Smooth muscle cell (in vitro differentiated cells): ENCODE data around the gene MBD3. TPM values are rescaled to one million over a fixed set of nuclear protein-coding genes. Genes with fewer than 3 reads are reported as not detected.

Experiments
- DNase-seq: peaks from one replicate; lab custom pipeline; 2025; ENCODE audit not compliant: unreplicated experiment; lab: John Stamatoyannopoulos, UW
- H2AFZ ChIP-seq: fragments of 200-600 bp; sonication (generic); 2 replicates; pipeline ENCODE4 v1.6.0; 2016; ENCODE audit warnings: antibody characterized with exemption, low read depth, mild to moderate bottlenecking
- H3F3A ChIP-seq: fragments of 200-600 bp; sonication (generic); 2 replicates; pipeline ENCODE4 v1.6.0; 2017; ENCODE audit warnings: antibody characterized with exemption, low read depth
- H3K27ac ChIP-seq: fragments of 200-600 bp; sonication (generic); 2 replicates; pipeline ENCODE4 v1.5.1; 2016; ENCODE audit warnings: low read depth, mild to moderate bottlenecking
- H3K27me3 ChIP-seq: fragments of 200-600 bp; sonication (generic); 2 replicates; pipeline ENCODE4 v1.6.1; 2016; ENCODE audit warnings: low read depth, mild to moderate bottlenecking
- H3K36me3 ChIP-seq: fragments of 200-600 bp; sonication (generic); 2 replicates; pipeline ENCODE4 v1.5.1; 2016; ENCODE audit warnings: low read depth
- H3K4me1 ChIP-seq: fragments of 200-600 bp; sonication (generic); 2 replicates; pipeline ENCODE4 v1.5.1; 2016; ENCODE audit warnings: low read depth
- H3K4me2 ChIP-seq: fragments of 200-600 bp; sonication (generic); 2 replicates; pipeline ENCODE4 v1.6.0; 2016; ENCODE audit warnings: mild to moderate bottlenecking
- H3K4me3 ChIP-seq: fragments of 200-600 bp; sonication (generic); 2 replicates; pipeline ENCODE4 v1.5.1; 2016; ENCODE audit warnings: mild to moderate bottlenecking
- H3K79me2 ChIP-seq: fragments of 200-600 bp; sonication (generic); 2 replicates; pipeline ENCODE4 v1.6.0; 2016; ENCODE audit warnings: low read depth, mild to moderate bottlenecking
- H3K9ac ChIP-seq: fragments of 200-600 bp; sonication (generic); 2 replicates; pipeline ENCODE4 v1.6.0; 2016; ENCODE audit warnings: low read depth
- H3K9me3 ChIP-seq: fragments of 200-600 bp; sonication (generic); replicated peaks from 2 replicates; pipeline ENCODE4 v1.5.1; 2016; ENCODE audit warnings: low read depth
- H4K20me1 ChIP-seq: fragments of 200-600 bp; sonication (generic); 2 replicates; pipeline ENCODE4 v1.6.0; 2016; ENCODE audit warnings: low read depth
- CTCF ChIP-seq: fragments of 200-600 bp; sonication (generic); IDR thresholded peaks from 2 replicates; pipeline ENCODE4 v1.5.1; 2017; ENCODE audit warnings: borderline replicate concordance, mild to moderate bottlenecking, antibody characterized with exemption; ENCODE audit not compliant: insufficient read depth, poor library complexity, severe bottlenecking
- WGBS: methylation state at CpG from one replicate; pipeline ENCODE4 v1.1.7; 2016; ENCODE audit warnings: low lambda C conversion rate; 5-methylcytosine and 5-hydroxymethylcytosine counted together
- polyA plus RNA-seq: library from polyadenylated mRNA; unstranded; fragments of >200 nt; fragmentation: Nextera tagmentation; extraction: Ambion mirVana; gene quantifications from 2 replicates; pipeline ENCODE4 v1.2.1, GENCODE V29; 2016
- total RNA-seq: library from RNA; depleted of rRNA; stranded (reverse); fragments of >200 nt; gene quantifications from 2 replicates; pipeline ENCODE4 v1.2.3, GENCODE V29; 2014

The MBD3 gene
- total and polyA plus RNA-seq, 2 experiments from 2014 or later = 40.3 to 47.3 TPM

DNA sequence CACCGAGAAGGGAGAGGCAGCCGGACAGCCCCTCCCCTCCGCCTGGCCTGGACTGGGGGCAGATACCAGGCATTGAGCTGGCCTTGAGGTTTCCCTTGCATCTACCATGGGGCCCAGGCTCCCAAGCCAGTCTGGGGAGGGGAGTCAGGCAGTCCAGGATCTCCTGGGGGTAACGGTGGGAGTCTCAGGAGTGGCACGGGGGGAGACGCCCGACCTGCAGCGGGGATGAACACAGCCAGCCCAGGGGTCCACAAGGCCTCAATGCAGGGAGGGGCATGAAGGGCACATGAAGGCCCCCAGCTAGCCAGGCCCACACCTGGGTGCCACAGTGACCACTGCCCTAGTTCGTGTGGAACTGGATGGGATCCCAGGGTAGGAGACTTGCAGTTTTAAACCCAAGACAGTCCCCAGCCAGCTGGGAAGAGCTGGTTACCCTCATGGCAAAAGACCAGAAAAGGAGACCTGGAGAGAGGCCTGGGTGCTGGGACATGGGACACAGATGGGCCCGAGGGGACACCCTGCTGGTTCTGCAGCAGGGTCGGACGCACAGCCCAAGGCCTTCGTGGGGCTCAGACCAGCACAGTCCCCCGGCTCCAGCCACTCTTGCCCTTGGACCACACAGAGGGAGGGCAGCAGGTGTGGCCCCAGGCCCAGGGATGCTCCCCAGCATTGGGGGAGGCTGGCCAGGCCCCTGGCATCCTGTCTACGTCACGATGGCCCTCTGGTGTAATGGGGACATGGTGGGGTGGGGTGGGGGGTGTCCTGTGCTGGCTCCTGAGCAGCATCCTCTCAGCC is 17.2 kb upstream of the MBD3 start:
- no peaks in the 10 kb centered on the region for H3K27me3 ChIP-seq
- H3K9ac ChIP-seq = no peak overlapping the region
- no peaks in the 10 kb centered on the region for H3K9me3 ChIP-seq
- H2AFZ ChIP-seq = no peak overlapping the region
- WGBS = 96% methylated on average over 16 of the region's 16 CpGs
- H3K4me2 ChIP-seq = no peak overlapping the region
- H3F3A ChIP-seq = peaks cover 4% of the 10 kb centered on the region
- no peak for DNase-seq
- peaks cover 4% of the 10 kb centered on the region for H3K36me3 ChIP-seq
- H3K4me1 ChIP-seq = no peaks in the 10 kb centered on the region
- peaks cover 4% of the 10 kb centered on the region for H3K79me2 ChIP-seq
- no peak overlapping the region for H3K27ac ChIP-seq
- TF ChIP-seq CTCF = no peak
- H3K4me3 ChIP-seq = no peak overlapping the region
- peaks cover 4% of the 10 kb centered on the region for H4K20me1 ChIP-seq

GRCh38 chr19:1609103-1609396 is 16.4 kb upstream of the MBD3 start:
- no peak overlapping the region for H3K9ac ChIP-seq
- peaks cover 4% of the 10 kb centered on the region for H4K20me1 ChIP-seq
- H3K36me3 ChIP-seq = peaks cover 4% of the 10 kb centered on the region
- no peak overlapping the region for H3K4me2 ChIP-seq
- no peak overlapping the region for H3K4me3 ChIP-seq
- H3K4me1 ChIP-seq = no peaks in the 10 kb centered on the region
- no peak for DNase-seq
- peaks cover 12% of the 10 kb centered on the region for H3K79me2 ChIP-seq
- WGBS = 90% methylated on average over 10 of the region's 10 CpGs
- no peak overlapping the region for H3K27ac ChIP-seq
- TF ChIP-seq CTCF = no peak
- H2AFZ ChIP-seq = no peak overlapping the region
- H3F3A ChIP-seq = peaks cover 4% of the 10 kb centered on the region
- H3K9me3 ChIP-seq = no peaks in the 10 kb centered on the region
- no peaks in the 10 kb centered on the region for H3K27me3 ChIP-seq

- Histone ChIP-seq H3K4me2 (no peak overlapping the region), H4K20me1 (peaks cover 7% of the 10 kb centered on the region), H3K9me3 (no peaks in the 10 kb centered on the region), H3K4me1 (no peaks in the 10 kb centered on the region), H3K4me3 (no peak overlapping the region), H3K27me3 (no peaks in the 10 kb centered on the region), H3K27ac (no peak overlapping the region), H3K79me2 (peaks cover 17% of the 10 kb centered on the region), H3K9ac (no peak overlapping the region), H3K36me3 (peaks cover 4% of the 10 kb centered on the region), H2AFZ (no peak overlapping the region), H3F3A (peaks cover 4% of the 10 kb centered on the region)
- no peak for TF ChIP-seq CTCF
- DNase-seq = no peak
- 93% methylated on average over 12 of the region's 23 CpGs for WGBS
Observed at GRCh38 chr19:1608359-1609102, 15.9 kb upstream of the MBD3 start.
